GM23248 (cell line): ENCODE data around the gene ANKH.

Source experiments
- EZH2 ChIP-seq: fragments of 200-600 bp; sonication (generic); IDR thresholded peaks from 2 replicates; pipeline ENCODE4 v1.6.1; 2018; ENCODE audit warnings: antibody characterized with exemption, mild to moderate bottlenecking; ENCODE audit not compliant: insufficient read depth, poor library complexity, severe bottlenecking
- EZH2phosphoT487 ChIP-seq: fragments of 200-600 bp; sonication (generic); IDR thresholded peaks from 2 replicates; pipeline ENCODE4 v1.6.1; 2018; ENCODE audit warnings: antibody characterized with exemption, moderate library complexity, mild to moderate bottlenecking, low read depth; ENCODE audit not compliant: insufficient read depth

DNA sequence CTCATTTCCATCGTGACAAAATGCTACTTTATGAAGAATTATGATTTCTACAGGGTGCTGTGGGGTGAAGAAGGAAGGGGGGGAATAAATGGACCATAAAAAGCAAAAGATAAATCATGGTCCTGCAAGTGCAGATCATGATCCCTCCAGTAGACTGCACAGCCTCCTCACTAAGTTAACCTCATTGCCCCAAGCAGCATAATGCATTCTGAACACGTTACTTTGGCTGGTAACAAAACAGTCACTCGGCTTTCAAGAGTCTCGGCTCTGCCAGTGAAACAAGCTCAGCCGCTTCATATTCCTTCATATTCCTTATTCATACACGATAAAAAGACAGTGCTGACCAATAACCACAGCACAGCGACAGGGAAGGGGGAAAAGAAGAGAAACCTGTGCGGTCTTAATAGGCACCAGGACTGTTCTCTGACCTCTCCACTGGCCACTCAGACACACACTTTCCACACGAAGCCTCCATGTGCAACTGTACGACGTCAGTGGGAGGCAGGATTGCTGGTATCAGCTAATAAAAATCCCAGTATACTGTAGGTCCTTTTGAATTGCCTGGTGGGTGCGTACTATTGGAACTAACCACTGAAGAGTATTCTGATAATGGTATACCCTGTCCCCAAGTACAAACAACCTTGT is 60.5 kb downstream of the ANKH start:
- no peak for TF ChIP-seq EZH2
- no peak for TF ChIP-seq EZH2phosphoT487
